Parathyroid adenoma (tissue), 2 donors: ENCODE results near the gene AGFG1.

Experiments used
- H2AFZ ChIP-seq: fragments of 300-600 bp; sonication (generic); one replicate; pipeline ENCODE4 v1.7.0; 2017; ENCODE audit warnings: antibody characterized with exemption, mild to moderate bottlenecking
- H3K27ac ChIP-seq: fragments of 300-600 bp; sonication (generic); one replicate; pipeline ENCODE4 v1.7.0; 2017
- H3K27me3 ChIP-seq: fragments of 300-600 bp; sonication (generic); one replicate; pipeline ENCODE4 v1.7.0; 2017; ENCODE audit warnings: low read length; ENCODE audit not compliant: control insufficient read depth, insufficient read depth
- H3K36me3 ChIP-seq: fragments of 300-600 bp; sonication (generic); one replicate; pipeline ENCODE4 v1.7.0; 2017; ENCODE audit warnings: low read length; ENCODE audit not compliant: control insufficient read depth, insufficient read depth
- H3K4me1 ChIP-seq: fragments of 300-600 bp; sonication (generic); one replicate; pipeline ENCODE4 v1.7.0; 2017; ENCODE audit warnings: control low read depth
- H3K4me2 ChIP-seq: fragments of 300-600 bp; sonication (generic); one replicate; pipeline ENCODE4 v1.7.0; 2017; ENCODE audit warnings: low read length
- H3K4me3 ChIP-seq: fragments of 300-600 bp; sonication (generic); one replicate; pipeline ENCODE4 v1.7.0; 2017; ENCODE audit warnings: low read depth, low read length
- H3K79me2 ChIP-seq: fragments of 300-600 bp; sonication (generic); one replicate; pipeline ENCODE4 v1.7.0; 2017; ENCODE audit warnings: control low read depth
- H3K9ac ChIP-seq: fragments of 300-600 bp; sonication (generic); one replicate; pipeline ENCODE4 v1.7.0; 2017; ENCODE audit warnings: mild to moderate bottlenecking
- H3K9me3 ChIP-seq: fragments of 300-600 bp; sonication (generic); one replicate; pipeline ENCODE4 v1.7.0; 2017; ENCODE audit warnings: low read length; ENCODE audit not compliant: control insufficient read depth
- CTCF ChIP-seq: fragments of 300-600 bp; sonication (generic); IDR thresholded peaks from one replicate; pipeline ENCODE4 v1.7.0; 2017; ENCODE audit warnings: antibody characterized with exemption, mild to moderate bottlenecking
- donor health status: primary hyperparathyroidism.

Gene AGFG1

GRCh38 chr2:227464361-227464760 lies 7.6 kb upstream of the AGFG1 start:
- no peak overlapping the region for H3K4me2 ChIP-seq
- no peak for TF ChIP-seq CTCF
- no peaks in the 10 kb centered on the region for H3K4me1 ChIP-seq
- H3K36me3 ChIP-seq, result no peaks in the 10 kb centered on the region
- H3K27me3 ChIP-seq, result no peaks in the 10 kb centered on the region
- no peak overlapping the region for H2AFZ ChIP-seq
- no peak overlapping the region for H3K27ac ChIP-seq
- H3K9ac ChIP-seq, result no peak overlapping the region
- no peaks in the 10 kb centered on the region for H3K9me3 ChIP-seq
- no peaks in the 10 kb centered on the region for H3K79me2 ChIP-seq
- H3K4me3 ChIP-seq, result no peak overlapping the region

GRCh38 chr2:227464851-227465250 lies 7.1 kb upstream of the AGFG1 start:
- Histone ChIP-seq H3K9ac (no peak overlapping the region), H3K4me2 (no peak overlapping the region), H3K4me1 (no peaks in the 10 kb centered on the region), H3K27me3 (no peaks in the 10 kb centered on the region), H3K27ac (no peak overlapping the region), H3K36me3 (no peaks in the 10 kb centered on the region), H2AFZ (no peak overlapping the region), H3K79me2 (no peaks in the 10 kb centered on the region), H3K9me3 (no peaks in the 10 kb centered on the region), H3K4me3 (no peak overlapping the region)
- no peak for TF ChIP-seq CTCF

GRCh38 chr2:227466887-227467600 lies 4.9 kb upstream of the AGFG1 start:
- peaks cover 3% of the 10 kb centered on the region for H3K79me2 ChIP-seq

GRCh38 chr2:227471412-227471811 lies 544 bp upstream of the AGFG1 start:
- peak overlapping the region; percentile 69 for H3K27ac ChIP-seq
- no peaks in the 10 kb centered on the region for H3K9me3 ChIP-seq
- H3K36me3 ChIP-seq, result no peaks in the 10 kb centered on the region
- H3K79me2 ChIP-seq, result peaks cover 21% of the 10 kb centered on the region
- no peak overlapping the region for H3K4me2 ChIP-seq
- peaks cover 11% of the 10 kb centered on the region for H3K4me1 ChIP-seq
- peak overlapping the region; percentile 31 for H2AFZ ChIP-seq
- no peak for TF ChIP-seq CTCF
- H3K4me3 ChIP-seq, result no peak overlapping the region
- H3K27me3 ChIP-seq, result no peaks in the 10 kb centered on the region
- H3K9ac ChIP-seq, result no peak overlapping the region

More at GRCh38 chr2:227466887-227467600, 4.9 kb upstream of the AGFG1 start:
- no peaks in the 10 kb centered on the region for H3K9me3 ChIP-seq
- no peak overlapping the region for H3K9ac ChIP-seq
- no peaks in the 10 kb centered on the region for H3K4me1 ChIP-seq
- no peak for TF ChIP-seq CTCF
- H3K4me3 ChIP-seq, result no peak overlapping the region
- no peaks in the 10 kb centered on the region for H3K36me3 ChIP-seq
- no peaks in the 10 kb centered on the region for H3K27me3 ChIP-seq
- H3K27ac ChIP-seq, result no peak overlapping the region
- H2AFZ ChIP-seq, result no peak overlapping the region
- no peak overlapping the region for H3K4me2 ChIP-seq
